Right ventricle myocardium inferior (tissue), 1 donor: ENCODE measurements around the gene HIRA. TPM values are rescaled to one million over a fixed set of nuclear protein-coding genes. Genes with fewer than 3 reads are reported as not detected.

Experiments
- ATAC-seq: fragments of 200-7000 bp; cut with Tn5 transposase; one replicate; pipeline ENCODE4 v1.9.1; 2020; ENCODE audit warnings: mild to moderate bottlenecking, moderate library complexity
- DNase-seq: peaks from one replicate; pipeline ENCODE4 v3.0.0; 2021; ENCODE audit errors: missing footprints
- intact Hi-C: fragments of 100-400 bp; cut with DNase I; formaldehyde crosslinking; loops from one replicate; pipeline ENCODE4 v1.11.0; 2022
- total RNA-seq: library from RNA; stranded (reverse); fragmentation: NEBNext Ultra II Directional; extraction: Animal tissue kit (Norgen Biotek cat#: 25700); gene quantifications from one replicate; pipeline ENCODE4 v1.2.1, GENCODE V29; 2021
- donor health status: DM: no; HTN: yes; CAD: no; lungs with severe emphysema.

Gene HIRA
- total RNA-seq, 1 donor from 2014 or later: 17.4 TPM

DNA sequence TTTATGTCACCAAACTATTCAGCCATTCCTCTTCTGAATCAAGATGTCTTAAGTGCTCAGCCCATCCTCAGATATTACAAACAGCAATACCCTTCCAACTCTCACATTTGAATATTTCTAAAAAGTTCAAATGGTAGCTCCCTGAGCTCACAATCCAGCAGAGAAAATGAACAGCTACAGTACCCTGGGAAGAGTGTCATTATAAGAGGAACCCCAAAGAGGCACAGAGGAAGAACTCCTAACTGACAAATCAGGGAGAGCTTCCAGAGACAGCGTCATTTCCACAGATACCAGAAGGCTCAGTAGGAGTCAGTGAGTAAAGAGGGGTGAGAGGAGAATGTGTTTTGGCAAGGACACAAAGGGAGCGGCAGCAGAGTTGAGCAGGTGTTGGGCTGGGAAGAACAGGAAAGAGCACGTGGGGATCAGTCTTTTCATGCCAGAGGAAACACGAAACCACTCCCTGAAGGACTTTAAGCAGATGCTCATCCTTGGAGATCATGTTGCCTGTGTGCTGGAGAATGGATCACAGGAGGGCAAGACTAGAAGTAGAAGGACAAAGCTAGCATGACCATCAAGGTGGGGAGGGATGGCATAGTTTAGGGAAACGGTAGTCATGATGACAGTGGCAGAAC lies 144.3 kb downstream of the HIRA start:
- DNase-seq (no peak), ATAC-seq (no peak)
- intact Hi-C loops: no loop called here

DNA sequence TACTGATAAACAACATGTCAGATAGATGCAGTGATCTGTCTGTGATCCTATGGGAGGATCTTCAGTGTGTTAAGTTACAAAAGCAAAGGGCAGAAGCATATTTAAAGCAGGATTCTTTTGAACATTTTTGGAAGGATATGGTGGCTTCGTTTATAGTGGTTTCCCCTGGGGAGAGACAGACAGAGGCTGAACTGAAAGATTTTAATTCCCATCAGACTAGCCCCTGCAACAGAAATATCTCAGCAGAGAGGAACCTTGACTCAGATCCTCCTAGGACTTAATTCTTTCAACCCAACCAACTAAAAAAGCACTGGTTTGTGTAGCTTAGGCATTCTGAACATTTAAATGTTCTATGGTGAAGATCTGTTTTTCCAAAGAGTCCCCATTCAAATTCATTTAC lies 145.7 kb downstream of the HIRA start:
- ATAC-seq: no peak
- no peak for DNase-seq
- intact Hi-C loops: no loop called here

Other genes with a start within 250 kb of the HIRA start
- gene CLTCL1, start 140.0 kb downstream of the HIRA start, total RNA-seq: 8.3 TPM
- gene MRPL40, start 812 bp upstream of the HIRA start, total RNA-seq: 60.4 TPM
- 63.3 TPM for gene C22orf39, start 16.0 kb upstream of the HIRA start, total RNA-seq
- gene UFD1, start 47.5 kb upstream of the HIRA start, total RNA-seq: 45.8 TPM
- gene CDC45, start 48.2 kb upstream of the HIRA start, total RNA-seq: 0.76 TPM
- 29.9 TPM for gene CLDN5, start 92.7 kb upstream of the HIRA start, total RNA-seq